Progenitor cell of endocrine pancreas (in vitro differentiated cells): ENCODE results near the gene LMTK2. TPM values are rescaled to one million over a fixed set of nuclear protein-coding genes. Genes with fewer than 3 reads are reported as not detected.

ENCODE experiments used
- DNase-seq: peaks from one replicate; pipeline ENCODE4 v3.0.0; 2021; ENCODE audit warnings: low spot score; ENCODE audit not compliant: unreplicated experiment
- H3K27ac Mint-ChIP-seq: 2 replicates; pipeline ENCODE4 v1.8.0; 2021; ENCODE audit warnings: mild to moderate bottlenecking, moderate library complexity, mixed read lengths
- H3K27me3 Mint-ChIP-seq: 2 replicates; pipeline ENCODE4 v1.8.0; 2021; ENCODE audit warnings: mixed read lengths
- H3K36me3 Mint-ChIP-seq: 2 replicates; pipeline ENCODE4 v1.8.0; 2022; ENCODE audit warnings: mixed read lengths; ENCODE audit not compliant: insufficient read depth
- H3K4me1 Mint-ChIP-seq: 2 replicates; pipeline ENCODE4 v1.8.0; 2021; ENCODE audit warnings: low read depth, mixed read lengths
- H3K4me3 Mint-ChIP-seq: 2 replicates; pipeline ENCODE4 v1.8.0; 2021; ENCODE audit warnings: low read depth, mild to moderate bottlenecking, moderate library complexity, mixed read lengths
- H3K9me3 Mint-ChIP-seq: 2 replicates; pipeline ENCODE4 v1.8.0; 2021; ENCODE audit warnings: low read depth, mixed read lengths
- total RNA-seq: library from RNA; stranded (reverse); gene quantifications from 2 replicates; pipeline ENCODE4 v1.2.1, GENCODE V29; 2021
- TF ChIP-seq, protein P1 (sequence below): fragments of 200-600 bp; sonication (generic); IDR thresholded peaks from one replicate; pipeline ENCODE4 v1.5.0; 2021; ENCODE audit warnings: antibody characterized with exemption, mild to moderate bottlenecking; ENCODE audit not compliant: unreplicated experiment

LMTK2 gene
- total RNA-seq, 1 donor from 2014 or later: 32.3 TPM

DNA sequence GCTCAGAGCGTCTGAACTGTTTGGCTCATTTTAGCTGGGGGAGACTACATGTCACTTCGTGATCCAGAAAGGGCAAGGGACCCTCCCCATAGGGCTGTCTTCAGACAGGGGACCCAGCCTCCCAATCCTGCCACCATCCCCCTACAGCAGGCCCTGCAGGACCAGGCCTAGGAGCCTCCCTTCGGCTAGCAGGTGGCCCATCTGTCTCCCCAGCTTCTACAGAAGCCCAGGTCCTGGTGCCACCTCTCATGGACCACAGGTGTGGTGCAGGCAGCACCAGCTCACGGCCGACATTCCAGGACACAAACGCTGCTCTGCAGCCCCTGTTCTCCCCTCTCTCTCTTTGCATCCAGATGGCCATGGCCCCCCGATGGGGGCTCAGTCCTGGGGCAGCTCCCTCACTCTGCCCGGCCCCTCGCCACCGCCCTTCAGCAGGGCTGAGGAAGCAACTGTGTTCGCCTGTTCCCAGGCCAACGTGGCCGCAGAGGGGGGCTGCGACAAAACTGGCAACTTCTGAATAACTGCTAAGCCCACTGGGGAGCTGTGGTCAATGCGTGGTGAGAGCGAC, 135.1 kb downstream of the LMTK2 start:
- H3K27ac Mint-ChIP-seq: no peak overlapping the region
- H3K36me3 Mint-ChIP-seq: peaks cover 10% of the 10 kb centered on the region
- no peaks in the 10 kb centered on the region for H3K4me1 Mint-ChIP-seq
- DNase-seq: no peak
- no peaks in the 10 kb centered on the region for H3K9me3 Mint-ChIP-seq
- TF ChIP-seq, protein P1, sequence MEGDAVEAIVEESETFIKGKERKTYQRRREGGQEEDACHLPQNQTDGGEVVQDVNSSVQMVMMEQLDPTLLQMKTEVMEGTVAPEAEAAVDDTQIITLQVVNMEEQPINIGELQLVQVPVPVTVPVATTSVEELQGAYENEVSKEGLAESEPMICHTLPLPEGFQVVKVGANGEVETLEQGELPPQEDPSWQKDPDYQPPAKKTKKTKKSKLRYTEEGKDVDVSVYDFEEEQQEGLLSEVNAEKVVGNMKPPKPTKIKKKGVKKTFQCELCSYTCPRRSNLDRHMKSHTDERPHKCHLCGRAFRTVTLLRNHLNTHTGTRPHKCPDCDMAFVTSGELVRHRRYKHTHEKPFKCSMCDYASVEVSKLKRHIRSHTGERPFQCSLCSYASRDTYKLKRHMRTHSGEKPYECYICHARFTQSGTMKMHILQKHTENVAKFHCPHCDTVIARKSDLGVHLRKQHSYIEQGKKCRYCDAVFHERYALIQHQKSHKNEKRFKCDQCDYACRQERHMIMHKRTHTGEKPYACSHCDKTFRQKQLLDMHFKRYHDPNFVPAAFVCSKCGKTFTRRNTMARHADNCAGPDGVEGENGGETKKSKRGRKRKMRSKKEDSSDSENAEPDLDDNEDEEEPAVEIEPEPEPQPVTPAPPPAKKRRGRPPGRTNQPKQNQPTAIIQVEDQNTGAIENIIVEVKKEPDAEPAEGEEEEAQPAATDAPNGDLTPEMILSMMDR: no peak
- H3K27me3 Mint-ChIP-seq: no peaks in the 10 kb centered on the region
- no peak overlapping the region for H3K4me3 Mint-ChIP-seq

- no peaks in the 10 kb centered on the region for H3K4me1 Mint-ChIP-seq
Measured at GRCh38 chr7:98242342-98242741, 135.7 kb downstream of the LMTK2 start.

DNA sequence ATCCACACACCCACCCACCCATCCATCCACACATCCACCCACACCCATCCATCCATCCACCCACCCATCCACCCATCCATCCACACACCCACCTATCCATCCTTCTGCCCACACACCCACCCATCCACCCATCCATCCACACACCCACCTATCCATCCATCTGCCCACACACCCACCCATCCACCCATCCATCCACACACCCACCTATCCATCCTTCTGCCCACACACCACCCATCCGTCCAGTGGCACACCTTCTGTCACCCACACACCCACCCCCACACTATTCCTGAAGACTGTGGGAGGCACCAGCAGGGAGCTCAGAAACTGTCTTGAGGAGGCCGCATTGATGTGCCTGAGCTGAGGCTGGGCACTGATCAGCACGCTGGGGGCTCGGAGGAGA, 136.3 kb downstream of the LMTK2 start:
- H3K9me3 Mint-ChIP-seq: no peaks in the 10 kb centered on the region
- no peaks in the 10 kb centered on the region for H3K4me1 Mint-ChIP-seq
- no peak overlapping the region for H3K4me3 Mint-ChIP-seq
- TF ChIP-seq, protein P1: no peak
- DNase-seq: no peak
- peaks cover 10% of the 10 kb centered on the region for H3K36me3 Mint-ChIP-seq
- no peaks in the 10 kb centered on the region for H3K27me3 Mint-ChIP-seq
- no peak overlapping the region for H3K27ac Mint-ChIP-seq

More at GRCh38 chr7:98242342-98242741, 135.7 kb downstream of the LMTK2 start:
- Mint-ChIP-seq H3K36me3 (peaks cover 10% of the 10 kb centered on the region), H3K27me3 (no peaks in the 10 kb centered on the region), H3K27ac (no peak overlapping the region), H3K9me3 (no peaks in the 10 kb centered on the region), H3K4me3 (no peak overlapping the region)
- TF ChIP-seq, protein P1: no peak
- DNase-seq: no peak

- no peak for DNase-seq
- TF ChIP-seq, protein P1: no peak
- Mint-ChIP-seq H3K27me3 (no peaks in the 10 kb centered on the region), H3K4me3 (no peak overlapping the region), H3K27ac (no peak overlapping the region), H3K36me3 (peaks cover 7% of the 10 kb centered on the region), H3K9me3 (no peaks in the 10 kb centered on the region), H3K4me1 (peaks cover under 1% of the 10 kb centered on the region)
Measured at GRCh38 chr7:98244871-98245270, 138.2 kb downstream of the LMTK2 start.

- DNase-seq: no peak
- Mint-ChIP-seq H3K27me3 (no peaks in the 10 kb centered on the region), H3K27ac (no peak overlapping the region), H3K4me3 (no peak overlapping the region), H3K9me3 (no peaks in the 10 kb centered on the region), H3K36me3 (no peaks in the 10 kb centered on the region), H3K4me1 (peaks cover 20% of the 10 kb centered on the region)
- TF ChIP-seq, protein P1: no peak
Measured at GRCh38 chr7:98248156-98248555, 141.5 kb downstream of the LMTK2 start.
